ENCODE measurements around the gene RGSL1.
A peak's percentile ranks its signal among the peaks of the same experiment; 100 is the strongest.

The RGSL1 gene

GRCh38 chr1:182561456-182561855, 111.5 kb downstream of the RGSL1 start:
- Histone ChIP-seq H3K36me3 (ENCODE audit: control insufficient read depth in 1 of 2, insufficient read depth in 2 of 2, low read length in 2 of 2) (no peaks in the 10 kb centered on the region), H3K9me3 (ENCODE audit: control insufficient read depth in 1 of 2, low read length in 2 of 2) (no peaks in the 10 kb centered on the region), H3K4me3 (ENCODE audit: low read depth in 1 of 2, low read length in 2 of 2) (no peak overlapping the region), H3K27ac (ENCODE audit: low read depth, low read length) (no peak overlapping the region), H3K27me3 (ENCODE audit: control insufficient read depth in 1 of 2, insufficient read depth in 2 of 2, low read length in 2 of 2) (no peaks in the 10 kb centered on the region), H3K4me1 (ENCODE audit: control insufficient read depth in 1 of 2, insufficient read depth in 2 of 2, low read length in 2 of 2) (no peaks in the 10 kb centered on the region), H3K9ac (ENCODE audit: low read depth in 1 of 2, low read length in 2 of 2) (no peak overlapping the region)

GRCh38 chr1:182563095-182563494, 113.1 kb downstream of the RGSL1 start:
- no peaks in the 10 kb centered on the region for H3K9me3 ChIP-seq (ENCODE audit: control insufficient read depth in 1 of 2, low read length in 2 of 2)
- no peak overlapping the region for H3K4me3 ChIP-seq (ENCODE audit: low read depth in 1 of 2, low read length in 2 of 2)
- no peaks in the 10 kb centered on the region for H3K36me3 ChIP-seq (ENCODE audit: control insufficient read depth in 1 of 2, insufficient read depth in 2 of 2, low read length in 2 of 2)
- no peaks in the 10 kb centered on the region for H3K4me1 ChIP-seq (ENCODE audit: control insufficient read depth in 1 of 2, insufficient read depth in 2 of 2, low read length in 2 of 2)
- H3K27me3 ChIP-seq (ENCODE audit: control insufficient read depth in 1 of 2, insufficient read depth in 2 of 2, low read length in 2 of 2): no peaks in the 10 kb centered on the region
- H3K27ac ChIP-seq (ENCODE audit: low read depth, low read length): no peak overlapping the region
- H3K9ac ChIP-seq (ENCODE audit: low read depth in 1 of 2, low read length in 2 of 2): no peak overlapping the region

- no peaks in the 10 kb centered on the region for H3K9me3 ChIP-seq (ENCODE audit: control insufficient read depth in 1 of 2, low read length in 2 of 2)
- no peak overlapping the region for H3K4me3 ChIP-seq (ENCODE audit: low read depth in 1 of 2, low read length in 2 of 2)
- H3K27ac ChIP-seq (ENCODE audit: low read depth, low read length): no peak overlapping the region
Observed at GRCh38 chr1:182564406-182565004, 114.6 kb downstream of the RGSL1 start.

GRCh38 chr1:182565537-182565936, 115.6 kb downstream of the RGSL1 start:
- H3K36me3 ChIP-seq (ENCODE audit: control insufficient read depth in 1 of 2, insufficient read depth in 2 of 2, low read length in 2 of 2): no peaks in the 10 kb centered on the region
- no peak overlapping the region for H3K27ac ChIP-seq (ENCODE audit: low read depth, low read length)
- H3K27me3 ChIP-seq (ENCODE audit: control insufficient read depth in 1 of 2, insufficient read depth in 2 of 2, low read length in 2 of 2): no peaks in the 10 kb centered on the region
- H3K4me1 ChIP-seq (ENCODE audit: control insufficient read depth in 1 of 2, insufficient read depth in 2 of 2, low read length in 2 of 2): no peaks in the 10 kb centered on the region
- H3K9me3 ChIP-seq (ENCODE audit: control insufficient read depth in 1 of 2, low read length in 2 of 2): no peaks in the 10 kb centered on the region
- no peak overlapping the region for H3K9ac ChIP-seq (ENCODE audit: low read depth in 1 of 2, low read length in 2 of 2)
- H3K4me3 ChIP-seq (ENCODE audit: low read depth in 1 of 2, low read length in 2 of 2): no peak overlapping the region

More at GRCh38 chr1:182564406-182565004, 114.6 kb downstream of the RGSL1 start:
- no peaks in the 10 kb centered on the region for H3K36me3 ChIP-seq (ENCODE audit: control insufficient read depth in 1 of 2, insufficient read depth in 2 of 2, low read length in 2 of 2)
- H3K4me1 ChIP-seq (ENCODE audit: control insufficient read depth in 1 of 2, insufficient read depth in 2 of 2, low read length in 2 of 2): no peaks in the 10 kb centered on the region
- H3K27me3 ChIP-seq (ENCODE audit: control insufficient read depth in 1 of 2, insufficient read depth in 2 of 2, low read length in 2 of 2): no peaks in the 10 kb centered on the region
- no peak overlapping the region for H3K9ac ChIP-seq (ENCODE audit: low read depth in 1 of 2, low read length in 2 of 2)

GRCh38 chr1:182567629-182568028, 117.7 kb downstream of the RGSL1 start:
- no peaks in the 10 kb centered on the region for H3K9me3 ChIP-seq (ENCODE audit: control insufficient read depth in 1 of 2, low read length in 2 of 2)
- H3K36me3 ChIP-seq (ENCODE audit: control insufficient read depth in 1 of 2, insufficient read depth in 2 of 2, low read length in 2 of 2): peaks cover 0 to under 1% of the 10 kb centered on the region in 2 donors
- H3K4me1 ChIP-seq (ENCODE audit: control insufficient read depth in 1 of 2, insufficient read depth in 2 of 2, low read length in 2 of 2): no peaks in the 10 kb centered on the region
- H3K27ac ChIP-seq (ENCODE audit: low read depth, low read length): no peak overlapping the region
- H3K27me3 ChIP-seq (ENCODE audit: control insufficient read depth in 1 of 2, insufficient read depth in 2 of 2, low read length in 2 of 2): no peaks in the 10 kb centered on the region
- H3K4me3 ChIP-seq (ENCODE audit: low read depth in 1 of 2, low read length in 2 of 2): no peak overlapping the region
- no peak overlapping the region for H3K9ac ChIP-seq (ENCODE audit: low read depth in 1 of 2, low read length in 2 of 2)

- Histone ChIP-seq H3K4me3 (ENCODE audit: low read depth in 1 of 2, low read length in 2 of 2) (no peak overlapping the region), H3K36me3 (ENCODE audit: control insufficient read depth in 1 of 2, insufficient read depth in 2 of 2, low read length in 2 of 2) (peaks cover 0 to 8% of the 10 kb centered on the region in 2 donors), H3K27me3 (ENCODE audit: control insufficient read depth in 1 of 2, insufficient read depth in 2 of 2, low read length in 2 of 2) (no peaks in the 10 kb centered on the region), H3K27ac (ENCODE audit: low read depth, low read length) (no peak overlapping the region), H3K9ac (ENCODE audit: low read depth in 1 of 2, low read length in 2 of 2) (no peak overlapping the region), H3K4me1 (ENCODE audit: control insufficient read depth in 1 of 2, insufficient read depth in 2 of 2, low read length in 2 of 2) (no peaks in the 10 kb centered on the region), H3K9me3 (ENCODE audit: control insufficient read depth in 1 of 2, low read length in 2 of 2) (no peaks in the 10 kb centered on the region)
Observed at GRCh38 chr1:182568647-182569284, 118.8 kb downstream of the RGSL1 start.

GRCh38 chr1:182569939-182570610, 120.1 kb downstream of the RGSL1 start:
- H3K9me3 ChIP-seq (ENCODE audit: control insufficient read depth in 1 of 2, low read length in 2 of 2): no peaks in the 10 kb centered on the region
- no peak overlapping the region for H3K4me3 ChIP-seq (ENCODE audit: low read depth in 1 of 2, low read length in 2 of 2)
- H3K27ac ChIP-seq (ENCODE audit: low read depth, low read length): no peak overlapping the region
- H3K27me3 ChIP-seq (ENCODE audit: control insufficient read depth in 1 of 2, insufficient read depth in 2 of 2, low read length in 2 of 2): no peaks in the 10 kb centered on the region
- no peak overlapping the region for H3K9ac ChIP-seq (ENCODE audit: low read depth in 1 of 2, low read length in 2 of 2)
- peaks cover 8 to 17% of the 10 kb centered on the region in 2 donors for H3K36me3 ChIP-seq (ENCODE audit: control insufficient read depth in 1 of 2, insufficient read depth in 2 of 2, low read length in 2 of 2)
- peaks cover 0 to 2% of the 10 kb centered on the region in 2 donors for H3K4me1 ChIP-seq (ENCODE audit: control insufficient read depth in 1 of 2, insufficient read depth in 2 of 2, low read length in 2 of 2)

- H3K27me3 ChIP-seq (ENCODE audit: control insufficient read depth in 1 of 2, insufficient read depth in 2 of 2, low read length in 2 of 2): no peaks in the 10 kb centered on the region
- H3K36me3 ChIP-seq (ENCODE audit: control insufficient read depth in 1 of 2, insufficient read depth in 2 of 2, low read length in 2 of 2): peaks cover 13 to 21% of the 10 kb centered on the region in 2 donors
- no peaks in the 10 kb centered on the region for H3K9me3 ChIP-seq (ENCODE audit: control insufficient read depth in 1 of 2, low read length in 2 of 2)
- H3K4me1 ChIP-seq (ENCODE audit: control insufficient read depth in 1 of 2, insufficient read depth in 2 of 2, low read length in 2 of 2): peaks cover under 1 to 7% of the 10 kb centered on the region in 2 donors
- H3K27ac ChIP-seq (ENCODE audit: low read depth, low read length): no peak overlapping the region
- no peak overlapping the region for H3K4me3 ChIP-seq (ENCODE audit: low read depth in 1 of 2, low read length in 2 of 2)
- H3K9ac ChIP-seq (ENCODE audit: low read depth in 1 of 2, low read length in 2 of 2): no peak overlapping the region
Observed at GRCh38 chr1:182570611-182570970, 120.6 kb downstream of the RGSL1 start.

GRCh38 chr1:182574156-182574555, 124.2 kb downstream of the RGSL1 start:
- Histone ChIP-seq H3K4me1 (ENCODE audit: control insufficient read depth in 1 of 2, insufficient read depth in 2 of 2, low read length in 2 of 2) (peaks cover 4 to 9% of the 10 kb centered on the region in 2 donors), H3K36me3 (ENCODE audit: control insufficient read depth in 1 of 2, insufficient read depth in 2 of 2, low read length in 2 of 2) (peaks cover 23 to 33% of the 10 kb centered on the region in 2 donors), H3K27me3 (ENCODE audit: control insufficient read depth in 1 of 2, insufficient read depth in 2 of 2, low read length in 2 of 2) (no peaks in the 10 kb centered on the region), H3K9ac (ENCODE audit: low read depth in 1 of 2, low read length in 2 of 2) (no peak overlapping the region), H3K4me3 (ENCODE audit: low read depth in 1 of 2, low read length in 2 of 2) (no peak overlapping the region), H3K9me3 (ENCODE audit: control insufficient read depth in 1 of 2, low read length in 2 of 2) (no peaks in the 10 kb centered on the region), H3K27ac (ENCODE audit: low read depth, low read length) (no peak overlapping the region)

- Histone ChIP-seq H3K4me3 (ENCODE audit: low read depth in 1 of 2, low read length in 2 of 2) (peak overlapping the region in 1 of 2 donors; percentile 9), H3K9ac (ENCODE audit: low read depth in 1 of 2, low read length in 2 of 2) (no peak overlapping the region), H3K4me1 (ENCODE audit: control insufficient read depth in 1 of 2, insufficient read depth in 2 of 2, low read length in 2 of 2) (peaks cover 4 to 9% of the 10 kb centered on the region in 2 donors), H3K27ac (ENCODE audit: low read depth, low read length) (no peak overlapping the region), H3K36me3 (ENCODE audit: control insufficient read depth in 1 of 2, insufficient read depth in 2 of 2, low read length in 2 of 2) (peaks cover 32 to 48% of the 10 kb centered on the region in 2 donors), H3K9me3 (ENCODE audit: control insufficient read depth in 1 of 2, low read length in 2 of 2) (no peaks in the 10 kb centered on the region), H3K27me3 (ENCODE audit: control insufficient read depth in 1 of 2, insufficient read depth in 2 of 2, low read length in 2 of 2) (no peaks in the 10 kb centered on the region)
Observed at GRCh38 chr1:182575540-182576149, 125.7 kb downstream of the RGSL1 start.
